OCI-LY7 (cell line): Measurements from ENCODE around the gene NACC2. TPM values are rescaled to one million over a fixed set of nuclear protein-coding genes. Genes with fewer than 3 reads are reported as not detected.

ENCODE experiments used
- BruUV-seq: library from RNA; stranded (reverse); fragments of 400-500 nt; replicated peaks from 2 replicates; lab custom pipeline; 2021; lab: Mats Ljungman, UMichigan
- CTCF ChIA-PET: fragments of 300-600 bp; sonication (Branson Sonifier 250); formaldehyde crosslinking; loops from one replicate; lab custom pipeline; 2022; ENCODE audit warnings: antibody characterized with exemption; ENCODE audit not compliant: unreplicated experiment; lab: Charles Lee
- POLR2A ChIA-PET: fragments of 300-600 bp; sonication (Branson Sonifier 250); formaldehyde crosslinking; loops from one replicate; lab custom pipeline; 2022; ENCODE audit warnings: antibody characterized with exemption; lab: Charles Lee
- DNase-seq: peaks from one replicate; pipeline ENCODE4 v3.0.0-alpha.2; 2015; ENCODE audit warnings: low spot score
- H2AFZ ChIP-seq: fragments of 200-600 bp; sonication (generic), shearing (Covaris generic); 2 replicates; pipeline ENCODE4 v1.6.1; 2014; ENCODE audit warnings: mild to moderate bottlenecking, antibody characterized with exemption, low read length, moderate library complexity
- H3K27ac ChIP-seq: fragments of 200-600 bp; sonication (generic); 2 replicates; pipeline ENCODE4 v1.5.1; 2014; ENCODE audit warnings: mixed run types, low read depth, mild to moderate bottlenecking, moderate library complexity, low read length, inconsistent platforms; ENCODE audit not compliant: poor library complexity, severe bottlenecking
- H3K36me3 ChIP-seq: fragments of 200-600 bp; sonication (generic); 2 replicates; pipeline ENCODE4 v1.6.1; 2014; ENCODE audit warnings: mild to moderate bottlenecking, antibody characterized with exemption, low read length, moderate library complexity, mixed read lengths; ENCODE audit not compliant: insufficient read depth
- H3K4me1 ChIP-seq: fragments of 200-600 bp; sonication (generic); 2 replicates; pipeline ENCODE4 v1.5.1; 2014; ENCODE audit warnings: mild to moderate bottlenecking, low read length; ENCODE audit not compliant: insufficient read depth, poor library complexity, severe bottlenecking
- H3K4me2 ChIP-seq: fragments of 200-600 bp; sonication (generic); 2 replicates; pipeline ENCODE4 v1.6.1; 2014; ENCODE audit warnings: mild to moderate bottlenecking, low read length
- H3K4me3 ChIP-seq: fragments of 200-600 bp; sonication (generic); 2 replicates; pipeline ENCODE4 v1.5.1; 2014; ENCODE audit warnings: mild to moderate bottlenecking, low read depth, low read length; ENCODE audit not compliant: poor library complexity, severe bottlenecking
- H3K79me2 ChIP-seq: fragments of 200-600 bp; sonication (generic); 2 replicates; pipeline ENCODE4 v1.6.1; 2016; ENCODE audit warnings: low read depth, mild to moderate bottlenecking, low read length, moderate library complexity, mixed read lengths; ENCODE audit not compliant: insufficient read depth
- H3K9me2 ChIP-seq: fragments of 200-600 bp; sonication (generic); 2 replicates; pipeline ENCODE4 v1.6.1; 2016; ENCODE audit warnings: mild to moderate bottlenecking, low read length, mixed read lengths; ENCODE audit not compliant: insufficient read depth
- H3K9me3 ChIP-seq: fragments of 200-600 bp; sonication (generic); 2 replicates; pipeline ENCODE4 v1.6.1; 2014; ENCODE audit warnings: mild to moderate bottlenecking, mixed run types, low read length, mixed read lengths
- H4K20me1 ChIP-seq: fragments of 200-600 bp; sonication (generic); 2 replicates; pipeline ENCODE4 v1.6.1; 2014; ENCODE audit warnings: mild to moderate bottlenecking, antibody characterized with exemption, low read length, moderate library complexity, mixed read lengths; ENCODE audit not compliant: insufficient read depth
- CTCF ChIP-seq: fragments of 200-600 bp; sonication (generic); conservative IDR thresholded peaks from 2 replicates; pipeline ENCODE4 v1.5.1; 2014; ENCODE audit warnings: mild to moderate bottlenecking, antibody characterized with exemption, low read length, moderate library complexity, mixed read lengths
- EZH2phosphoT487 ChIP-seq: fragments of 200-600 bp; sonication (generic); IDR thresholded peaks from 2 replicates; pipeline ENCODE4 v1.6.1; 2018; ENCODE audit warnings: low read depth, borderline replicate concordance, mild to moderate bottlenecking, mixed run types, antibody characterized with exemption, low read length, moderate library complexity, mixed read lengths
- intact Hi-C: fragments of 100-400 bp; cut with micrococcal nuclease; formaldehyde crosslinking; loops from one replicate; pipeline ENCODE4 v1.10.0; 2022; ENCODE audit not compliant: unreplicated experiment
- total RNA-seq, 2 experiments: library from RNA; depleted of rRNA in 1 of 2; stranded (reverse); fragments of >200 nt in 1 of 2; shearing (Covaris generic) in 1 of 2; gene quantifications; 2 replicates each; pipeline ENCODE4 v1.2.3, GENCODE V29; 2014 to 2022

NACC2 gene
- total RNA-seq, 2 experiments from 2014 or later, result 0.38 to 0.72 TPM

- CTCF ChIA-PET, result no interaction called here
- no peak overlapping the region for H2AFZ ChIP-seq
- peaks cover 41% of the 10 kb centered on the region for H3K4me1 ChIP-seq
- intact Hi-C loops, result no loop called here
- H3K4me3 ChIP-seq, result no peak overlapping the region
- no peaks in the 10 kb centered on the region for H4K20me1 ChIP-seq
- H3K79me2 ChIP-seq, result no peaks in the 10 kb centered on the region
- no TSS peak for BruUV-seq
- H3K4me2 ChIP-seq, result peak overlapping the region; percentile 41; the same call in 1 of the 2 replicates
- H3K27ac ChIP-seq, result no peak overlapping the region
- H3K9me3 ChIP-seq, result no peaks in the 10 kb centered on the region
- no peaks in the 10 kb centered on the region for H3K36me3 ChIP-seq
- TF ChIP-seq CTCF, result no peak
- no peak for TF ChIP-seq EZH2phosphoT487
- H3K9me2 ChIP-seq, result no peaks in the 10 kb centered on the region
- no peak for DNase-seq
- POLR2A ChIA-PET, result no interaction called here
These were observed 13.0 kb upstream of the NACC2 start for GRCh38 chr9:136107953-136108647.

- peak; percentile 38 for DNase-seq
- ChIA-PET POLR2A (interaction anchor here (0.7 kb wide), 1 partner anchor 11 kb away, joined by 3 read pairs; no protein-coding TSS in a partner anchor), CTCF (interaction anchor here (0.6 kb wide), 1 partner anchor 10 kb away, joined by 3 read pairs; no protein-coding TSS in a partner anchor)
- peak overlapping the region; percentile 41; the same call in 1 of the 2 replicates for H3K4me2 ChIP-seq
- no peaks in the 10 kb centered on the region for H4K20me1 ChIP-seq
- intact Hi-C loops, result no loop called here
- no peak overlapping the region for H3K27ac ChIP-seq
- H3K36me3 ChIP-seq, result no peaks in the 10 kb centered on the region
- no peak for TF ChIP-seq CTCF
- TF ChIP-seq EZH2phosphoT487, result no peak
- no peaks in the 10 kb centered on the region for H3K9me3 ChIP-seq
- no peak overlapping the region for H3K4me3 ChIP-seq
- H3K4me1 ChIP-seq, result peaks cover 41% of the 10 kb centered on the region
- H3K79me2 ChIP-seq, result no peaks in the 10 kb centered on the region
- no peak overlapping the region for H2AFZ ChIP-seq
- no TSS peak for BruUV-seq
- H3K9me2 ChIP-seq, result no peaks in the 10 kb centered on the region
These were observed 12.3 kb upstream of the NACC2 start for GRCh38 chr9:136107155-136107952.
